CD4-positive, alpha-beta T cell treated with Interleukin-10 for 1 hour (primary cell): ENCODE measurements around the gene PPIA.
A peak's percentile ranks its signal among the peaks of the same experiment; 100 is the strongest.
"Not testable (repeated sequence)": the region's sequence is repeated elsewhere in the genome, so short reads cannot be mapped to it uniquely, and the experiment has no call there.

Source experiments
- DNase-seq: peaks from one replicate; pipeline ENCODE4 v3.0.0-alpha.2; 2020

Gene PPIA

DNA sequence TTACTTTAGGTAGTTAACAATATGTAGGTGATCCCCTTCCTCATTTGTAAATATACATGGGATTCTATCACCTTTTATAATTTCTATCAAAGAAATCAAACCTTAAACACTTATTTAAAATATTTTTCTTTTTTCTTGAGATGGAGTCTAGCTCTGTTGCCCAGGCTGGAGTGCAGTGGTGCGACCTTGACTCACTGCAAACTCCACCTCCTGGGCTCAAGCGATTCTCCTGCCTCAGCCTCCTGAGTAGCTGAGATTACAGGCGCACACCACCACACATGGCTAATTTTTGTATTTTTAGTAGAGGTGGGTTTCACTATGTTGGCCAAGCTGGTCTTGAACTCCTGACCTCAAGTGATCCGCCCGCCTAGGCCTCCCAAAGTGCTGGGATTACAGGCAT, 47.0 kb downstream of the PPIA start:
- DNase-seq: not testable (repeated sequence)

DNA sequence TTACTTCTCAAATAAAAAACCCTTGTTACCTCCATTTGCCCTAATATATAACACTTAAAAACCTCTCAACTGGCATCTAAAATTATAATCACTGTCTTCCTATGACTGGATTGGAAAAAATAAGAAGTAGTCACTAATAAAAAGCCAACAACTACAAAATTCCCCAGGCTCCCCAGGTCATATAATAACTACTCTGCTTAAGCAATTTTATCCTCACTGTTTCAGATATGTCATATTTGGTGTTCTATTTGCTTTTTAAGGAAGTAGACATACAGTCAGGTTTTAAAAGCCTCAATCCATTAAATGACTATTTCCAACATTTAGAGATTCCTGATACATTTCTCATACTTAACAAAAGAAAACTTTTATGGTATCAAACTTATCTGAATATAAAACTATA, 49.0 kb downstream of the PPIA start:
- no peak for DNase-seq

DNA sequence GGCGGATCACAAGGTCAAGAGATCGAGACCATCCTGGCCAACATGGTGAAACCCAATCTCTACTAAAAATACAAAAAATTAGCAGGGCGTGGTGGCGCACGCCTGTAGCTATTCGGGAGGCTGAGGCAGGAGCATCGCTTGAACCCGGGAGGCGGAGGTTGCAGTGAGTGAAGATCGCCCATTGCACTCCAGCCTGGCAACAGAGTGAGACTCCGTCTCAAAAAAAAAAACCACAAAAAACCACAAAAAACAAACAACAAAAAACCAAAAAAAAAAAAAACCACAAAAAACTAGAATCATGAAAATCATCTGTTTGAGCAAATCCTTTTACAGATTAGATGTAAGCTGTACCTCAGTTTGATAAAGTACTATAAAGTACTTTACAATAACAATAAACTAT, 49.9 kb downstream of the PPIA start:
- DNase-seq: peak; percentile 47

DNA sequence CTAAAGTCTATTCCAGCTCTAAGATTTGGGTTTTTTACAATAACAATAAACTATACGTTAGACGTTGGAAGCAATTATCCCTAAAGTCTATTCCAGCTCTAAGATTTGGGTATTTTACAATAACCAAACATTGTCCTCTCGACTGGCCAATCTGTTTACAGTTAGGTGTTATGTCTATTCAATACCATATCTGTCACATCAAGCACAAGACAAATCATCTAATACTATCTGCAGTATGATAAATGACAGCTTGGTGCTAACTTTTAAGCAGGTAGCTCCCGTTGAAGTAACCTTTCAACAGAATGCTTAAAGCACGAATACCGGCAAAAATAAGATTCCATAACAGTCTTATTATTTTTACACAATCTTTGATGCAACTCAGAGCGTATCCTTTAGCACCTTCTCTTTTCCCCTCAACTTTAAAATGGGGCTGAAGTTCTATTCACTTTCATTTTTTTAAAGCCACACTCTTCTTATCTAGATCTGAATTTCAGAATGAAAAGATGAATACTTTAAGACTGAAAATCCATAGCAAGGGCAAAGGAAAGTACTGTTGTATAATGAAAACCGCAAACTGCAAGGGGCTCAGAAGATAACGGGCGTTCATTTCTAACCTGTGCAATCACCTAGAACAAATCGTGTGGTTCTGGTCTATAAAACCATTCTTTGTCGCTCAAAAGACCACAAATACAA, 50.5 kb downstream of the PPIA start:
- DNase-seq: no peak

DNA sequence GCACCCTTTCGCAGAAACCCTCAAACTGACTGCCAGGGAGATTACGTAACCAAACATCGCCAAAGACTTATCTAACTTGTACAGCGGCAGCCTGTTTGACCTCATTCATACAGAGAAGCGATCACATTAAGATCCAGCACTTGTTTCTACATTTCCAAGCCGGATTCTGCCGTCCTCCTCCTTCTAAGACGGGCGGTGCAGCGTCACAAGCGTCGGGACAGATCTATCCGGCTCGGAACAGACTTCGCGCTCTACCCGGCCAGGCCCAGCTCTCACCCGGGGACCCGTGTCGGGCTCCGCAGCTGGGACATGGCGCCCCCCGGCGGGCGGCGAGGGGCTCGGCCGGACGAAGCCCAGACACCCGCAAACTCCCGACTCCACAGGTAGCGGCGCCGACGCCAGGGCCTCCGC, 51.0 kb downstream of the PPIA start:
- DNase-seq: peak; percentile 91

DNA sequence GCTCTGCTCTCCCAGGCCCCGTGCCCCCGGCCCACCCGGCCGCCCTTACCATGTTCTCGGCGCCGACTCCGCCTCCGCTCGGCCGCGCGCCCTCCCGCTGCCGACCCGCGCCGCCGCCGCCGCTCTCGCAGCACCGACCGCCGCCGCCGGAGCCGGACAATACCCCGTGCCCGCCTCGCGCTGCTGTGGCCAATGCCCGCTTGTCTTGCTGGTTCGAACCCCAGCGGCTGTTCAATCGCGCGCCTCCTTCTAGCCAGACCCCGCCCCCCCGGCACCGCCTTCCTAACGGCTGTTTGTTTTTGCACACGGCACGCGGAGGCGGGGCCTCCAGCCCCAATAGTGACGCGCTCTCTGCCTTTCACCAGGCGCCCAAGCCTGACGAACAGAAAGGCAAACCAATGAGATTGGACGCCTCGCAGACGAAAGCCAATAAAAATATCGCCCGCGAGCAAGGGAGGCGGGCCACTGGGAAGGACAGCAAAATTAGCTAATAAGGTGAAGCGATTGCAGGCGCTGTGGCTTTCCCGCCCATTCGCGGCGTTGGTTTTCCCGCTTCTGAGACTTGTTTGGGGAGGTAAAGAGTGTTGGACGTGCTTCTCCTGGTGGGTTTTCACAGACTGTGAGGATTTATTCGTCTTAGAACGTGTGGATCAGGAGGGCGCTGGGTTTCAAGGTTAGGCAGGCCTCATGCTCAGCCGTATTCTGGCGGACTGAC, 51.6 kb downstream of the PPIA start, which contains the start of gene H2AZ2:
Gene H2AZ2 (minus strand): TSS at position 168 of the 715 bp plus-strand sequence. CDS start 116 bp downstream, at position 52.
- peak; percentile 100 for DNase-seq

DNA sequence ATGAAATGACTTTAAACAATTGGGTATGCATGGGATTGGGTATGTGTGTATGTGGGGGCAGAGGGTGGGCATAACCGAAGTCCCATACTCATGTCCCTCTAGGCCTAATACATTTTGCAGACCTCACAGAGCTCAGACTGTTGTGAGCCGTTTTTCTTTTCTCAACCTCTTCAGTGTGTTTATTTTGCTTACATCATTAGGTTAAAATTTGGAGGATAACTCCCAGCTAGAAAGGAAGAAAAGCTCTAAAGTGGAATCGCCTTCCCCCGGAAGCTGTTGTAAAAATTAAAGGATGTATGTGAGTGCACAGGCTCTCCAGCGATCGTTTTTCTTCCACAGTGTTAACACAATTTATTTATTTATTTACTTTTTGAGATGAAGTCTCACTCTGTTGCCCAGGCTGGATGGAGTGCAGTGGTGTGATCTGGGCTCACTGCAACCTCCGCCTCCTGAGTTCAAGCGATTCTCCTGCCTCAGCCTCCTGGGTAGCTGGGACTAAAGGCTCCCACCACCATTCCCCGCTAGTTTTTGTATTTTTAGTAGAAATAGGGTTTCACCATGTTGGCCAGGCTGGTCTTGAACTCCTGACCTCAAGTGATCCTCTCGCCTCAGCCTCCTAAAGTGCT, 52.9 kb downstream of the PPIA start:
- DNase-seq: no peak

DNA sequence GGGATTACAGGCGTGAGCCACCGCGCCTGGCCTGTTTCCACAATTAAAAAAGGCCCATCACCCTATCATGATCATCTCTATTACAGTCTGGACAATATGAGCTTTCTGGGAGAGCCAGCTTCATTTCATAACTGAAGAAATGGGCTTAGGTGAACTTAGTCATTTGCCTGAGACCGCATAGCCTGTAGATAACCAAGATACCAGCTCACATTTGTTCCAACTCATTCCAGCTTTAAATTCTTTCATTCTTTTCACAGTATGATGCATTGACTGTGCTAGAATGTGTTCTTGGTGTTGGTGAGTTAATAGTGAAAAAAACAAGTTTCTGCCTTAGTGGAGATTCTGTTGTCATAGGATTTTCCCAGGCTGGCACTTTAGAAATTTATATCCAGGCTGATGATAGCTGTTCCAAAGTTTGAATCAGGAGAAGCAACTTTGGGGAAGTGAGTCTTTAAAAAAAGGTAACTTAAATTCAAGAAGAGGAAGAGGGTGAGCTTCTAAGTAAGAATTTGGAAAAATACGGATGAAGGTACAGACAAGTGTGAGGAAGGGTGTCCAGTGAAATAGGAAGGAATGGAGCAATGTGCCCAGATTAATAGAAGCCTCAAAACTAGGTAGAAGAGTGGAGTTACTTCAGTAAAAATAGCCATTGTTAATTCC, 53.5 kb downstream of the PPIA start:
- DNase-seq: no peak

DNA sequence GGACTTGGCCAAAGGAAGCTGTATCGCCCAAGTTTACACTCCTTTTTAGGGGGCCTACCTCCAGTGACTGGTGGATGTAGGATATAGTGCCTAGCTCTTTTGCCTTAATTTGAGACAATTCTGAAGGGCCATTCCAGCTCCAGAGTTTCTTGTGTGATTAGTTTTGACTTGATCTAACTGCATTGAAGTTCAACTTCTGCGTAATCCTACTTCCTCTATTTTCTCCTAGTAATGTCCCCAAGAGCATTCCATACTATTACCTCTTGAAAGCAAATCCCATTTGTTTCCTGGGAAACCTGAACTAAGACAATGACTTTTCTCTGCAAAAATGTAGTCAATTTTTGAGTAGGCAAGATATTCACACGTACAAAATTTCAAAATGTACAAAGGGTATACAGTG, 56.1 kb downstream of the PPIA start:
- no peak for DNase-seq
